GM21381 (cell line): ENCODE measurements around the gene KCNH3.

Experiments used
- ATAC-seq: cut with Tn5 transposase; IDR thresholded peaks from one replicate; pipeline ENCODE4 v1.9.1; 2021; ENCODE audit warnings: mild to moderate bottlenecking, moderate library complexity; ENCODE audit not compliant: unreplicated experiment

KCNH3 gene

DNA sequence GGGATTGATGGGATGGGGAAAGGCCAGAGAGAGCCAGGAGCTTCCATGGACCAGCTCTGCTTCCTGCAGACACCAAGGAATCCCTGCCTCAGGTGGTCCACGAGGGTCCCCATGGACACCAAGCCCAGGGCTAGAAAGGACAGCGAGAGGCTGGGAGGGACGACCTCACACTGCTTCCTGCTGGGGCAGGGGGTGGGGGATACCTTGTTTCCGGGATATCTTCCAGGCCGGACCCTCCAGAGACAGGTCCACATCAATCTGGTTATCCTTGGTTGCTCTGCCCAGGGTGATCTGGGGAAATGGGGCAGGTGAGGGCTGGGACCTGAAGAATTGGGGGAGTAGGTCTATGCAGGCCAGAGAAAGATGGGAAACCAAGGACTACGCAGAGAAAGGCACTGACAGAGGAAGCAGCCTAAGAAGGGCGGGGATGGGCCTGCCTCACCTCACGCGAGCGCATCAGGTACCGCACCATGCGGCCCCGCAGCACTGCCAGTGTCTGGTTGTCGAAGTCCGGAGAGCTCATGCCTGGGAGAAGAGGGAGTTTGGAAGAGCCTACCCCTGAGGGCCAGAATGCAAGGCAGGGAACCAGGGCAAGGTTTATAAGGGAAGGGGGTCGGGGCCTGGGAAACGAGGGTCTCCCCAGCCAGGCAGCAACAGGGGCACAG lies 20.3 kb downstream of the KCNH3 start:
- no peak for ATAC-seq

DNA sequence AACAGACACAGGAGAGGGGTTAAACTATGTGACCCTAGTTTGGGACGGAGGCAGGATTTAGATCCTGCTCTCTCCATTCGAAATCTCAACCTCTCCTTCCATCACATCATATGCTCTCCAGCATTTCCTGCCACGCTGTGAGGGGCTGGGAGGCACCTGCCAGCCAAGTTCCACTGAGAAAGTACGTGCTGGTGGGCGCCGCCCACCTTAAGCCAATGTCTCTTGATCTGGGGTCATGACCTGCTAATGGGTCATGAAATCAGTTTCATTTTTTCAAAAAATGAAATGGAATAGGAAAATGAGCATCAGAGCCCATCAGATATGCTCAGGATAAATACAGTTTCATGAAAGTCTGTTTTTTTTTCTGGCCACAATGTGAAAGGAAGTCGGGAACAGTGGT lies 21.9 kb downstream of the KCNH3 start:
- ATAC-seq = no peak

DNA sequence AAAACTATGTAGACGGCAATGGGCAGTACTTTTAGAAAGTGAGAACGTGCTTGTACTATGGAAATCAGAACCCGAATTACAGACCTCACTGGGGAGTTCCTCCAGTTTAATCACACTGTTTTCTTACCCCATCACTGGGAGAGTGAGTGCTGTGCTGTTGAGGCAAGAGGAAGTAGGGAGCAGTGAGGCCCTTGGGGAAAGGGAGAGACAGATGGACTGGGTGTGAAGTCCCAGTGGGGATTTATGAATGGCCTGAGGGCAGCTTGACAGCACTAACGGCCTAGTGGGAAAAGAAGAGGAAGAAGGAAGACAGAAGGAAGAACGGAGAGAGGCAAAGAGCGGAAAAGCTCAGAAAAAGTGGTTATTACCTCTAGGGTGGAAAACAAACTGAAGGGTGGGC lies 23.4 kb downstream of the KCNH3 start:
- no peak for ATAC-seq

DNA sequence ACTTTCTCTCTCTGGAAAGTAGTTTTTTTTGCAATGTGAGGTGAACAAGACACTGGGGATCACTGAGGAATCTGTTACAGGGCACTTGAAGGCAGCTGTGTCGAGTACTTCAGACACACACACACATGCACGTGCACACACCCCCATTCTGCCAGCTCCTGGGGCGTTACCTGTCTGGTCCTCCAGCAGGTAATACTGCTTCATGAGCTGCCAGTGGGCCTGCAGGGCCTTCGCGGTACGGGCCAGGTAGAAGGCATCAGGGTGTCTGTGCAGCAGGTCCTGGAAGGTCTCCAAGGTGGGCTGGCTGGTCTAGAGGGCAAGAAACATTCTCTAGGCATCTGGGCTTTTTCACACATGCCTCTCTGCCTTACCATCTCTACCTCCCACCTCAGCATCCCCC lies 24.0 kb downstream of the KCNH3 start:
- ATAC-seq = no peak

DNA sequence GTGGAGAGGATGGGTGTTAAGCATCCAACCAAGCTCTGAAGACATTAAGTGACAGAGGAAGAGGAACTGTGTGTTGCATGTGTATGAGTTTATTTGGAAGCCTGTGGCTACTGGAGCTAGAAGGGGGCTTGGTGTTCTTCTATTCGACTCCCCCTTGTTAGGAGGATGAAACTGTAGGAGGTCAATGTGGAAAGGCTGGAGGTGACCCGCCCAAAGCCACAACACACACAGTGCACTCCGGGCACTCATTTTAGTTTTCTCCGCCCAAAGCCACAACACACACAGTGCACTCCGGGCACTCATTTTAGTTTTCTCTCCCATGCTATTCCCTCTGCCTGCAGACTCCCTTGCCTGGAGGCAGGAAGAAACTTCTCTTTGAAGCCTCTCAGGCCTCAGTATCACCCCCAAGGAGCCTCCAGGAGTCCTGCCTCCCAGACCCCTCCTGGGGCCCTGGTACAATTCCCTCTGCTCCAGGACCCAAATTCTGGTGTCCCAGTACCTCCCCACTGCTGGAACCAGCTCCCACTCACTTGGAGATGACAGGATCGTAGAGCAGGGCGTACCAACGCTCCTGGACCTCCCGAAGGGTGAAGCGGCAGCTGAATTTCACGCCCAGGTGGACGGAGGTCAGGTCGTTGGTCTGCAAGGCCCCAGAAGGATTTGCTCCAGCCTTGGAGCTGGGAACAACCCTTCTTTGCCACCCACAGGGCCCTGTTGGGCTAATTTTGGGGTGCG lies 25.3 kb downstream of the KCNH3 start:
- ATAC-seq = no peak

DNA sequence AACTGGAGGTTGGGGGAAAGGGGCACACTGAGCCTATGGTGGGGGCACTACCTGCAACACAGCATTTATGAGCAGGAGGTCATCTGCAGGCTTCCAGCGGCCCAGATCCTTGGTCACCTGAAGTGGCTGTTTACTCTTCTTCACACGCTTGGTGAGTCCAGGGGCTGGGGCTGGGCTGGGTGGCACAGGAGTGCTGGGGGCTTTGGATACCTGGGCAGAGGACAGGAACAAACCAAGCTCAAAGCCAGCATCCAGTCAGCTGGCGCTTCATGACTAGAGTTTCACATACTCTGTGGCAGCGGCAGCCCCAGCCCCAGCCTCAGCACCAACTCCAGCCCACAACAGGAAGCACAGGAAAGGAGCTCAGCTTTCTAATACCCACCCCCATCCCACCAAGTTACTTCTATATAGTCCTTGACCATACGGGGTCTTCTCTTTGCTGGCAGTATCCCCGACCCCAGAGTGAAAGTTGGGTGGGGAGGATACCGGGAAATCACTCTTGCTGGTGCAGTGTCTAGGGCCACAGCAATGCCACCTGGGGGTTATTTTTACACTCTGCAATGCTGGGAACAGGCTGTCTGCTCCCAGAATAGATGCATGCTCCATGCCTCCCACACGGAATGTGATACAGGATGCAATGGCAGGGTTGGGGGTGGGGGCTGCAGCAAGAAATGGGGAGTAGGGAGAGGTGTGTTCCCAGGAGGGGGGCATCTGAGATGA lies 26.0 kb downstream of the KCNH3 start:
- ATAC-seq = no peak

DNA sequence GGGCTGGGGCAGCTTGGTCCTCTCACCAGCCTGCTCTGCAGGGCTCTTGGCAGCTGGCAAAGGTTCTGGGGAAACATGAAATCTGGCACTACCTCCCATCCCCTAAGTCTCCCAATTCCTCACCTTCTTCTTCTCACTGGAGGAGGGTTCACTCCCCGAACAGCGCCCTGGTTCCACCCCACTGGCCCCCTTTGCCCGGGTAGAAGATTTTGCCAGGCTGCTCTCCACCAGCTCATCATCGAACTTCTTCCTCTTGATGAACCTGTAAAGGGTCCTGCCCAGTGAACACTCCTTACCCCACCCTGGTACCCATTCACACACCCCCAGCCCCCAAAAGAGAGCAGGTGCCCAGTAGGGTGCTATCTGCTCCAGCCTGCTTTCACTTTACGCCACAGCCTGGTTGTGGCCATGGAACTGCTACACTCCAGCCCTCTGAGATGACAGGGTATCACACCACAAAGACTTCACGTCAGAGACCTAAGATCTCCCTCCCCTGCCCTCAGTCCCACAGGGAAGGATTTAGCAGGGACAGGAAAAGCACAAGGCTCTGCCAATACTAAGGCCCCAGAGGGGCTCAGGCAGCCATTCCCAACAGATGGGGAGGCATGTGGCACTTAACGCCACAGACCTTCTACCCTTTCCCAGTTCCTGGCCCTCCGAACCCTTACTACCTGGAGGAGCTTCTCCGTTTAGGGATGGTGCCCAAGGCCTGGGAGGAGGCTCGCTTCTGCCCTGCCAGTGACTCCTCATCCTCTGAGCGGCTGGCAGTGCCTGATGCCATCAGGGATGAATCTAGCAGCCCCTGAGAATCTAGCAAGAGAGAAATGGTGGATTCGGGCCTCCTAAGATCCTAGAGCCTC lies 26.8 kb downstream of the KCNH3 start:
- ATAC-seq = no peak

DNA sequence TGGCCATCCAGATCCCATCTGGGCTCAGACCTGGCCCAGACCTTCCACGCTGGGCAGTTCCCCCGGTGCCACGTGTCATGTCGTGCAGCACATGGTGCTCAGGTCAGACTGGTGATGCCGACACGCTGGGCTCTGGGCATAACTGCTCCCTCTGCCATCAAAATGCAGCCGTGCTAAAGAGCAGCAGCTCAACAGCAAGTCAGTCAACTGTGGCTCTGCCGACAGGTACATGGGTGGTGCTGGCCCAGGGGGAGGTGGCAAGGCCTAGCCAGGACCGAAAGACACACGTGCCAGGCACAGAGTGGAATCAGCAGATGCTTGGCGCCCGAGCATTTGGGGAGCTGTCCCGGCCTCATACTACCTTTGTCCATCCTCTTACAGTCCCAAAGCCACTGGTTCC lies 27.5 kb downstream of the KCNH3 start:
- no peak for ATAC-seq

DNA sequence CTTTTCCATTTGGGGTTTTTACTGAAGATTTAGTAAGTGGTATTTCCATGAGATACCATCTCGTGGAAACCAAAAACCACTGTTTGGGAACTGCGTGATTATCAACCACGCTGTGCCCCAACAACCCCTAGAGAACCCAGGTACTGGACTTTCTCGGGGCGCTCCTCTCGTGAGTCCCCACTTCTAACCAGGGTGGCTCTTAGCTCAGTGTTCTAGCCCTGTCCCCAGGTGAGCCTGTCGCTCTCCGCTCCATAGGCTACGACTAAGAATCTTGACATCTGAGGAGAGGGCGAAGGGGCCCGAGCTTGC lies 28.4 kb downstream of the KCNH3 start:
- ATAC-seq = peak; percentile 3

DNA sequence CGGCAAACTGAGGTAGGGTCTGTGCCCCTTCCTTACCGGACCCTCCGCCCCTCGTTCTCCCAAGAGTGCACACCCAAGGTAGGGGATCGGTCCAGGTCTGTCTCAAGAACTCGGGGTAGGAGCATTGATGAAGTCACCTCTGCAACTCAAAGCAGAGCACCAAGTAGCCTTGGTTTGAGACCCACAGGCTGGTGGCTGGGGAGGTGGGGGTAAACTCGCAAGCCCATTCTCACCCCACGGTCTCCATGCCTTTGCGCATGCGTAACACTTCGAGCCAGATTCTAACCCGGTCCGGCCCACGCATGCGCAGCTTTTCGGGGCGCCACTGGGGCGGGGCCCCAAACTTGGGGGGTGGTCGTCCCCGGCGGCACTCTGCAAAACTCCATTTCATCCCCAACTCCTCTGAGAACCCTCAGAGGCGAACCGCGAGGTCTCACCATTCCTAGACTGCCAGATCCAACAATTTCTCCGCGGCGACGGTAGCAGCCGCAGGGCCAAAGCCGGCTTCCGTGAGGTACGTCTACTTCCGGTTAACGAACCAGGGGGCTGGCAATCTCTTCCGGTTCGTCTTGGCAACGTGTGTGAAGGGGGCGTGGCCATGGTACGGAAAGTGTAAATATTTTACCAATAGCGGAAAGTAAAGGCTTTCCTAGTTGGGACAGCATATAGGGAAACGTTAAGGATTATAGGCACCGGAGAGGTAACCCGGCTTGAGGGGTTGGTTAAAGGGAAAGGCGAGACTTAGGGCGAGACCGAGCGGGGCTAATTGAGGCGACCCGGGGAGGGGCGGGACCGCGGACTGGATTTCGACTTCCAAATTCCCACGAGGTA lies 29.0 kb downstream of the KCNH3 start, which contains the start of gene MCRS1:
TSS of gene MCRS1 (minus strand) at position 532 of the 831 bp plus-strand sequence. CDS start 1,411 bp downstream, outside the sequence.
- ATAC-seq = peak; percentile 79

DNA sequence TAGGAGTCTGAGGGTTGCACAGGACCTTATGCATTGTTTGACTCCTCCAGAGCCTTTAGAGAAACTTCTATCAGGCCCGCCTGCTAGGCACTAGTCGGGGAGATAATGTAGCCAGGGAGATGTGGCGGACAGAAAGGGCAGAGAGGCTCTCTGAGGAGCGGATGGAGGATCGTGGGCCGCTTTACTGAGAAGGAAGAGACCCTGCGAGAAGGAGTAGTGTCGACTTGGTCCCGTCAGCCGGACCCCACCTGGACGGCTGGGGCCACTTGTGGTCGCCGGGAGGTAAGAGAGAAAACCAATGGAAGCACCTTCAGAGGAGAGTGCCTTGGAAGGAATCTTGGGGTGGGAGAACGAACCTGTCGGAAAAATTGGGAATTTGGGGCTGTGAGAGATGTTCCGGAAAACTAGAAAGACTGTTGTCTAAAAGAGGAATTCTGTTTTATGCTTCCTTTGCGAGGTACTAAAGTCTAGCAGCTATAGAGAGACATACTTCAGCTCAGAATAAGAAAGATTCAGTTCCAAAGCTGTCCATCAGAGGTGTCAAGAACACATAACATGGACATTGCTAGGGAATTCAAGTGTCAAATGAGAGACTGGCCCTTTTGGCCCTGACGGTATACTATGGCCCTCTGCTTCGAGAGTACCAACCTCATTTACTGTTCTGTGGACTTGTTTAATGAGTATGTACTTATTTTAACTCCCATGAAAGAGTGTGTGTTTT lies 29.8 kb downstream of the KCNH3 start:
- peak; percentile 31 for ATAC-seq

DNA sequence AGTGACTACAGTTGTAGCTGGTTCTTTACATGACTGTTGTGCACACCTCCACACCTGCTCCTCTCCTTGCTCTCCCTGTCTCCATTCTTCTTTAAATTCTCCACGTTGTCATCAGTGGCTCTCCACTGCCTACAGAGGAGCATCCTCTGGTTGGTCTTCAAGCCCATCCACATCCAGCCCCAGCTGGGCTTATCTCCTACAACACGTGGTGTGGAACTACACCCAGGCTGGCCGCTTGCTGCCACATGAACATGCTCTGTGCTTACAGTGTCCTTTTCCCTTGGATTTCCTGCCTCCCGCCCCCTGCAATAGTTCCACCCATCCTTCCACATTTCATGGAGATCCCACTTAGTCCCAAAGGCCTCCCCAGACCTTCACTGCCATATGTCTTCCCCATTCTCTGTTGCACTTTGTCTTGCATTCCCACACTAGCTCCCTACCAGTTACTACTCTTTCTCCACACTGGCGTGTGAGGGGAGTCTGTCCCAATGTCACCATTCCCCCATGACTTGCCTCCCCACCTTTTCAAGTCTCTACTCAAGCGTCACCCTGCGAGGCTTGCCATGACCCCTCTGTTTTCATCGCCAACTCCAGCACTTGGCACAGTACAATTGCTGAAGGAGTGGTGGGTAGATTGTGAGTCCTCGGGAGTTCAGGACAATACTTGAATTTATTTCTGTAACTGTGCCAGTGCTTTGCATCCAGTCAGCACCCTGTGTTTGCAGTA lies 38.9 kb downstream of the KCNH3 start:
- no peak for ATAC-seq

DNA sequence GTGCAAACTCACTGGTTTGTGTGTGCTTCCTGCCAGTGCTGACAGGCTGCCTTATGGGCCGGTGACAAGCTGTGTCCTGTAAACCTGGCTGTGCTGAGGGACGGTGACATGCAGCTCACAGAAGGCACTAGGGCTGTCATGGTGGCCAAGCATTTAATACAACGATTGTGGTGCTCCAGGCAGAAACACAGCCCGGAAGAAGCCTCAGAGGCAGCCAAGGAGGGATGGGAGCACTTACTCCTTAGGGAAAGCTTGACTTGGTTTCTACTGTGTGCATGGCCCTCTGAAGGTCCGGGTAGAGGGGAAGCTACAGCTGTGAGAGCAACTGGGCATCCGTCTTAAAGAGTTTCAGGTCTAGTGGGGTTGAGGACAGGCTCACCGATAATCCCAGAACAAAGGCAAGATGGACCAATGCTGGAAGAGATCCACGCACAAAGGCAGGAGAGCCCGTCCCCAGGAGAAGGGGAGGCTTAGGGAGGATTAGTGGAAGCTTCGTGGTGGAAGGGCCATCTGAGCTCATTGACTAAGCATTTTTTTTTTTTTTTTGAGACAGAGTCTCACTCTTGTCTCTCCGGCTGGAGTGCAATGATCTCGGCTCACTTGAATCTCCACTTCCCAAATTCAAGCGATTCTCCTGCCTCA lies 39.8 kb downstream of the KCNH3 start:
- ATAC-seq = no peak

DNA sequence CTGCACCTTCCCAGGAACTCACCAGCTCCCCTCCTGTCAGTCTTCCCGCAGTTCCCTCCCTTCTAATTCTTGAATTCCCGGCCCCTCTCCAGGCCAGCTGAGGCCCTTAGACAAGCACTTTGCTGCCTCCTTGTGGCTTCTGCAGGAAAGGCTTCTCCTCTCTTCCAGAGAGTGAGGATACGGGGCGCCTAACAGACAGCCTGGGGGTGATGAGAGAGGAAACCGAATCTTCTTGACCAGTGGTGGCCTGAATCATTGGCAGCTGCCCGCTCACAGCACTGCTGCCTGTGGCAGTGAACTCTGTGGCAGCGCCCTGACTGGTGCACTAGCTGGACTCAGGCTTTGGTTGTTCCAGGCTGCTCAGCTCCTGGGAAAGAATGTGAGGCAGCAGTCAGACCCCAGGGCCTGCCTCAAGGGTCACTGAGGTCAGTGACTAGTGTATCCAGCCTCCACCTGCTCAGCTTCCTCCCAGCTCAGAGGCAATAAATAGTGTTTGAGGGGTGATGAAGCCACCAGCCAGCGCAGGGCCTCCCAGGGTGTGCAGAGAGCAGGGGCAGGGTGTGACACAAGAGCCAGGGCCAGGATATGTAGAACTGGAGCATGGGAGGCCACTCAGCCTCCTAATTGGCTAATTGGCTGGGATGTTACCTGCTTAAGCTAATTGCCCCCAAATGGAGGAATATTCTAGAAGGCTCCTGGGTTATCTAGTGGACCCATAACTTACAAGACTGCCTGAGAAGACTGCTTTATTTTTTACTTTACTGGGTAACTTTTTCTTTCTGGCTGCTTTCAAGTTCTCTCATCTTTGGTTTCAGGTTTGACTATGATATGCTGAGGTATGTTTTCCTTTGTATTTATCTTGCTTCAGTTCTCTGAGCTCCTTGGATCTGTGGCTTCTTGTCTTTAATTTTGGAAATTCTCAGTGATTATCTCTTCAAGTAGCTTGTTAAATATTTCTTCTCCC lies 42.0 kb downstream of the KCNH3 start:
- no peak for ATAC-seq

DNA sequence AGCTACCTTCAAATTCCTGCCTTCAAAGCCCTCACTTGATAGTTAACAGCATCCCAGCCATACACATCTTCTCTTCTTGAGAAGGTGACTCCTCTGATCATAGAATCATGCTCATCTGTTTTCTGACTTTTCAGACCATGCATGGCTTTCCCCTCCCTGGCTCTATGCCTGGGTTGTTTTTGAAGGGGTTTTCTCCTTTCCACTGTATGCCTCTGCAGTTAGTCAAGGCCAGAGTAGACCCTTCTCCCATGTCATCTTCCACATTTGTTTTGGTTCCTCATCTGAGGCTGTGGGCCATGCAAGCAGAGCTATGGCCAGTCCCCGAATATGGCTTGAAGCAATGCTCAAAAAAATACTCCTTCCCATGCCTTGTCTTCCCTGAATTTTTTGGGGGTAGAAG lies 43.4 kb downstream of the KCNH3 start:
- no peak for ATAC-seq

DNA sequence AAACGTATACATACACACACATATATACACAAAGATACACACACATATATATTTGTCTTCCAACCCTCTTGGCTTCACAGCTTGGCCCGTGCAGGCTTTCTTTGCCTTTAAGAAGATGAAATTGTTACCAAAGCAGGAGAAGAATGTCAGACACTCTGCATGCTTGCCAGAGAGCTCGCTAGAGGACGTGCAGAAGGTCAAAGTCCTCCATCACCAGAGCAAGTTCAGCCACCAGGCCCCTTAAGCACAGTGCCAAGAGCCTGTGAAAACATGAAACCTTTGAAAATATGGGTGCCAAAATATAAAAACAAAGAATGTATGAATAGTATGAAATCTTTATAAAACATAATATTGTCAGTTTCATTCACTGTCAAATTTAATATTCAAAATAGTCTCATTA lies 44.0 kb downstream of the KCNH3 start:
- no peak for ATAC-seq

DNA sequence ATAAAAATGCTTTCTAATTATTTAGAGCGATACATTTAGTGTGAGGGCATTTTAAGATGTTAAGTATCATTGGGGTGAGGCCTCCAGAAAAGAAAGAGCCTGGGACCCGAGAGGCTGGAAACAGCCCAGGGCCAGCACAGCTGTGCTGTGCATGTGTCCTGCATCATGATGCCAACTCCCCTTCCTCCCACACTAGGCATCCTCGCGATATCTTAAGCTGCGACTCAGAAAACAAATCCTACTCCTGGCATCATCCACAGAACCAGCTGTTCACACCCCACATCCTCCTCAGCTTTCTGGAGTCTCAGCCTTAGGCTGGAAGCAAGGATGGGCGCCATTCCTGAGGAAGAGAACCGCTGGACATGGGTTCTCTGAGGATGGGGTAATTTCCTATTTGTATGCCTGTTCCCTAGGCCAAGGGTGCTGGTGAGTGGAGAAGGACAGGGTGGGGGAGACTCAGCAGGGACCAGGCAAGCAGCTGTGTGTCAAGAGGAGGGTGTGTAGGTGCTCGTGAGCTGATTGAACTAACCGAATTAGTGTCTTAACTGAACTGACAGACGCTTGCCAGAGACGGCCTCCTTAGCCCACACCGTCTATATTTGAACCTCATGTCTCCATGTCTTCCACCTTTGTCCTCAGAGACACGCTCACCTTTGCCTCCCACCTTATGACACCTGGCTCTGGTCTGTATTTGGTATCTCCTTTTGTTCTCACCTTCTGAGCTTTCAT lies 44.7 kb downstream of the KCNH3 start:
- ATAC-seq = no peak
